Measurements from ENCODE around the gene HACD2.
"Not testable (repeated sequence)": the region's sequence is repeated elsewhere in the genome, so short reads cannot be mapped to it uniquely, and the experiment has no call there.

HACD2 gene

GRCh38 chr3:123499322-123499721 lies 85.5 kb downstream of the HACD2 start:
- Histone ChIP-seq H3K36me3 (ENCODE audit: control insufficient read depth, insufficient read depth, low read length) (peaks cover 19% of the 10 kb centered on the region), H3K4me3 (ENCODE audit: low read depth, low read length) (no peak overlapping the region), H3K9ac (ENCODE audit: low read depth, low read length) (no peak overlapping the region), H3K4me1 (ENCODE audit: control insufficient read depth, insufficient read depth, low read length) (peaks cover 5% of the 10 kb centered on the region; the same call in 1 of the 2 replicates), H3K27ac (ENCODE audit: low read depth, low read length) (no peak overlapping the region), H3K27me3 (ENCODE audit: control insufficient read depth, insufficient read depth, low read length) (peaks cover 24% of the 10 kb centered on the region), H3K9me3 (ENCODE audit: control insufficient read depth, insufficient read depth, low read length) (no peaks in the 10 kb centered on the region)

GRCh38 chr3:123498761-123499160 lies 86.1 kb downstream of the HACD2 start:
- peaks cover 19% of the 10 kb centered on the region for H3K27me3 ChIP-seq (ENCODE audit: control insufficient read depth, insufficient read depth, low read length)
- no peak overlapping the region for H3K9ac ChIP-seq (ENCODE audit: low read depth, low read length)
- H3K36me3 ChIP-seq (ENCODE audit: control insufficient read depth, insufficient read depth, low read length), result peaks cover 20% of the 10 kb centered on the region
- H3K9me3 ChIP-seq (ENCODE audit: control insufficient read depth, insufficient read depth, low read length), result no peaks in the 10 kb centered on the region
- no peak overlapping the region for H3K4me3 ChIP-seq (ENCODE audit: low read depth, low read length)
- no peak overlapping the region for H3K27ac ChIP-seq (ENCODE audit: low read depth, low read length)
- H3K4me1 ChIP-seq (ENCODE audit: control insufficient read depth, insufficient read depth, low read length), result peaks cover 3% of the 10 kb centered on the region; the same call in 1 of the 2 replicates

GRCh38 chr3:123493912-123494311 lies 90.9 kb downstream of the HACD2 start:
- no peak overlapping the region for H3K4me3 ChIP-seq (ENCODE audit: low read depth, low read length)
- H3K4me1 ChIP-seq (ENCODE audit: control insufficient read depth, insufficient read depth, low read length), result no peaks in the 10 kb centered on the region
- H3K27me3 ChIP-seq (ENCODE audit: control insufficient read depth, insufficient read depth, low read length), result no peaks in the 10 kb centered on the region
- no peak overlapping the region for H3K27ac ChIP-seq (ENCODE audit: low read depth, low read length)
- H3K9ac ChIP-seq (ENCODE audit: low read depth, low read length), result no peak overlapping the region
- no peaks in the 10 kb centered on the region for H3K9me3 ChIP-seq (ENCODE audit: control insufficient read depth, insufficient read depth, low read length)
- H3K36me3 ChIP-seq (ENCODE audit: control insufficient read depth, insufficient read depth, low read length), result peaks cover 17% of the 10 kb centered on the region

GRCh38 chr3:123491966-123492587 lies 92.8 kb downstream of the HACD2 start:
- H3K9me3 ChIP-seq (ENCODE audit: control insufficient read depth, insufficient read depth, low read length), result no peaks in the 10 kb centered on the region

GRCh38 chr3:123489400-123490004 lies 95.4 kb downstream of the HACD2 start:
- Histone ChIP-seq H3K27ac (ENCODE audit: low read depth, low read length) (no peak overlapping the region), H3K27me3 (ENCODE audit: control insufficient read depth, insufficient read depth, low read length) (no peaks in the 10 kb centered on the region), H3K4me1 (ENCODE audit: control insufficient read depth, insufficient read depth, low read length) (no peaks in the 10 kb centered on the region), H3K36me3 (ENCODE audit: control insufficient read depth, insufficient read depth, low read length) (peaks cover 6% of the 10 kb centered on the region), H3K9ac (ENCODE audit: low read depth, low read length) (no peak overlapping the region), H3K4me3 (ENCODE audit: low read depth, low read length) (no peak overlapping the region), H3K9me3 (ENCODE audit: control insufficient read depth, insufficient read depth, low read length) (no peaks in the 10 kb centered on the region)

More at GRCh38 chr3:123491966-123492587, 92.8 kb downstream of the HACD2 start:
- H3K36me3 ChIP-seq (ENCODE audit: control insufficient read depth, insufficient read depth, low read length), result peaks cover 8% of the 10 kb centered on the region
- no peak overlapping the region for H3K9ac ChIP-seq (ENCODE audit: low read depth, low read length)
- no peak overlapping the region for H3K27ac ChIP-seq (ENCODE audit: low read depth, low read length)
- no peaks in the 10 kb centered on the region for H3K27me3 ChIP-seq (ENCODE audit: control insufficient read depth, insufficient read depth, low read length)
- H3K4me3 ChIP-seq (ENCODE audit: low read depth, low read length), result no peak overlapping the region
- H3K4me1 ChIP-seq (ENCODE audit: control insufficient read depth, insufficient read depth, low read length), result no peaks in the 10 kb centered on the region

- Histone ChIP-seq H3K4me3 (ENCODE audit: low read depth, low read length) (no peak overlapping the region), H3K36me3 (ENCODE audit: control insufficient read depth, insufficient read depth, low read length) (peaks cover 4% of the 10 kb centered on the region), H3K4me1 (ENCODE audit: control insufficient read depth, insufficient read depth, low read length) (no peaks in the 10 kb centered on the region), H3K9ac (ENCODE audit: low read depth, low read length) (no peak overlapping the region), H3K27ac (ENCODE audit: low read depth, low read length) (no peak overlapping the region), H3K9me3 (ENCODE audit: control insufficient read depth, insufficient read depth, low read length) (no peaks in the 10 kb centered on the region), H3K27me3 (ENCODE audit: control insufficient read depth, insufficient read depth, low read length) (no peaks in the 10 kb centered on the region)
These were observed 96.1 kb downstream of the HACD2 start for GRCh38 chr3:123488645-123489347.

- not testable (repeated sequence) for H3K4me3 ChIP-seq (ENCODE audit: low read depth, low read length); H3K36me3 ChIP-seq (ENCODE audit: control insufficient read depth, insufficient read depth, low read length); H3K27me3 ChIP-seq (ENCODE audit: control insufficient read depth, insufficient read depth, low read length); H3K27ac ChIP-seq (ENCODE audit: low read depth, low read length); H3K9me3 ChIP-seq (ENCODE audit: control insufficient read depth, insufficient read depth, low read length); H3K9ac ChIP-seq (ENCODE audit: low read depth, low read length); H3K4me1 ChIP-seq (ENCODE audit: control insufficient read depth, insufficient read depth, low read length)
These were observed 97.8 kb downstream of the HACD2 start for GRCh38 chr3:123487063-123487462.

- Histone ChIP-seq H3K9me3 (ENCODE audit: control insufficient read depth, insufficient read depth, low read length) (no peaks in the 10 kb centered on the region), H3K36me3 (ENCODE audit: control insufficient read depth, insufficient read depth, low read length) (peaks cover 4% of the 10 kb centered on the region), H3K4me3 (ENCODE audit: low read depth, low read length) (no peak overlapping the region), H3K4me1 (ENCODE audit: control insufficient read depth, insufficient read depth, low read length) (no peaks in the 10 kb centered on the region), H3K9ac (ENCODE audit: low read depth, low read length) (no peak overlapping the region), H3K27ac (ENCODE audit: low read depth, low read length) (no peak overlapping the region), H3K27me3 (ENCODE audit: control insufficient read depth, insufficient read depth, low read length) (no peaks in the 10 kb centered on the region)
These were observed 98.4 kb downstream of the HACD2 start for GRCh38 chr3:123486460-123486859.

- Histone ChIP-seq H3K4me1 (ENCODE audit: control insufficient read depth, insufficient read depth, low read length) (no peaks in the 10 kb centered on the region), H3K9ac (ENCODE audit: low read depth, low read length) (no peak overlapping the region), H3K4me3 (ENCODE audit: low read depth, low read length) (no peak overlapping the region), H3K27me3 (ENCODE audit: control insufficient read depth, insufficient read depth, low read length) (no peaks in the 10 kb centered on the region), H3K9me3 (ENCODE audit: control insufficient read depth, insufficient read depth, low read length) (no peaks in the 10 kb centered on the region), H3K36me3 (ENCODE audit: control insufficient read depth, insufficient read depth, low read length) (peaks cover 3% of the 10 kb centered on the region), H3K27ac (ENCODE audit: low read depth, low read length) (no peak overlapping the region)
These were observed 99.3 kb downstream of the HACD2 start for GRCh38 chr3:123485551-123485950.

GRCh38 chr3:123483146-123483545 lies 101.7 kb downstream of the HACD2 start:
- Histone ChIP-seq H3K9me3 (ENCODE audit: control insufficient read depth, insufficient read depth, low read length) (no peaks in the 10 kb centered on the region), H3K27ac (ENCODE audit: low read depth, low read length) (no peak overlapping the region), H3K9ac (ENCODE audit: low read depth, low read length) (no peak overlapping the region), H3K27me3 (ENCODE audit: control insufficient read depth, insufficient read depth, low read length) (no peaks in the 10 kb centered on the region), H3K4me1 (ENCODE audit: control insufficient read depth, insufficient read depth, low read length) (no peaks in the 10 kb centered on the region), H3K36me3 (ENCODE audit: control insufficient read depth, insufficient read depth, low read length) (no peaks in the 10 kb centered on the region), H3K4me3 (ENCODE audit: low read depth, low read length) (no peak overlapping the region)

Data from HUES48 (cell line).